Right atrium auricular region (tissue), 2 donors: ENCODE results near the gene FANK1. TPM values are rescaled to one million over a fixed set of nuclear protein-coding genes. Genes with fewer than 3 reads are reported as not detected.

Experiments used
- DNase-seq: peaks from one replicate; pipeline ENCODE4 v3.0.0-alpha.2; 2019; ENCODE audit warnings: low spot score
- H3K27ac ChIP-seq, 2 donors: fragments of 200-600 bp; sonication (generic); 1 replicate in 1 of 2; 2 replicates in 1 of 2; pipeline ENCODE4 v1.5.1; 2016 to 2019
- H3K27me3 ChIP-seq, 2 donors: fragments of 200-600 bp; sonication (generic); one replicate each; pipeline versions ENCODE4 v1.5.1 to v1.6.0; 2017 to 2019
- H3K36me3 ChIP-seq: fragments of 200-600 bp; sonication (generic); one replicate; pipeline ENCODE4 v1.5.1; 2016
- H3K4me1 ChIP-seq, 2 donors: fragments of 200-600 bp; sonication (generic); one replicate each; pipeline versions ENCODE4 v1.5.1 to v1.6.0; 2017 to 2019
- H3K4me3 ChIP-seq, 2 donors: fragments of 200-600 bp; sonication (generic); 1 replicate in 1 of 2; 2 replicates in 1 of 2; pipeline ENCODE4 v1.5.1; 2017 to 2019; ENCODE audit warnings: mild to moderate bottlenecking in 1 of 2, moderate library complexity in 1 of 2
- H3K9me3 ChIP-seq, 2 donors: fragments of 200-600 bp; sonication (generic); one replicate each; pipeline ENCODE4 v1.5.1; 2019
- total RNA-seq, 2 donors: library from RNA; depleted of rRNA; stranded (reverse); fragments of >200 nt; gene quantifications; one replicate each; pipeline ENCODE4 v1.1.0, GENCODE V29; 2016
- TF ChIP-seq, protein P1 (sequence below), 2 donors: fragments of 200-600 bp; sonication (generic); IDR thresholded peaks; one replicate each; pipeline ENCODE4 v1.5.1; 2019; ENCODE audit warnings: antibody characterized with exemption in 2 of 2

FANK1 gene
- total RNA-seq, 2 donors from 2014 or later = 0.44 to 0.67 TPM

DNA sequence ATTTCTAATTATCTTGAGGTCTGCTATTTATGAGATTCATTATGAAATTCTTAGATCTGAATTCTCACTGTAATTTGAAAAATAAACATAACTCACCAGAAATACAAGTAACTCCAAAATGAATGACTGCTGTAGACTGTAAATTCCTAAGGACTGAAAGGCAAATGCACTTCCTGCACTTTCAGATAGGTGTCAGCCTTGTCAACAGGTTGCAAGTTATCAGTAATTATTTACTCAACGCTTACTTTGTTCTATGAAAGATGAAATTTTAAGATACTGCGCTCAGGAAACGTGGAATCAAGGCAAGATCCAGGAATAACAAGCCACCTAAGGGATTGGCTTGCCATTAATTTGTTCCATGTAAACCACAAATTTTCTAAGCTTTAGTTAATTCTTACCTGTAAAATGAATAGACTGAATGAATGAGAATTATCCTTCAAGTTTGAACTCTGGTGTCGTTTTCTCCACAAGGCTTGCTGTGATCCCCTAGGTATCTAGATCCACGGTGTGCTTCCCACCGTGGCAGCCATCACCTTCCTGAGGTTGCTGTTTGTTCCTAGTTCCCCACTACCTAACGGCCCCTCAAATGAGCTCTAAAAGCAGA lies 27.9 kb upstream of the FANK1 start:
- Histone ChIP-seq H3K4me1 (no peaks in the 10 kb centered on the region), H3K27me3 (no peaks in the 10 kb centered on the region), H3K36me3 (peaks cover 22% of the 10 kb centered on the region), H3K9me3 (no peaks in the 10 kb centered on the region), H3K4me3 (no peak overlapping the region), H3K27ac (no peak overlapping the region)
- TF ChIP-seq, protein P1, sequence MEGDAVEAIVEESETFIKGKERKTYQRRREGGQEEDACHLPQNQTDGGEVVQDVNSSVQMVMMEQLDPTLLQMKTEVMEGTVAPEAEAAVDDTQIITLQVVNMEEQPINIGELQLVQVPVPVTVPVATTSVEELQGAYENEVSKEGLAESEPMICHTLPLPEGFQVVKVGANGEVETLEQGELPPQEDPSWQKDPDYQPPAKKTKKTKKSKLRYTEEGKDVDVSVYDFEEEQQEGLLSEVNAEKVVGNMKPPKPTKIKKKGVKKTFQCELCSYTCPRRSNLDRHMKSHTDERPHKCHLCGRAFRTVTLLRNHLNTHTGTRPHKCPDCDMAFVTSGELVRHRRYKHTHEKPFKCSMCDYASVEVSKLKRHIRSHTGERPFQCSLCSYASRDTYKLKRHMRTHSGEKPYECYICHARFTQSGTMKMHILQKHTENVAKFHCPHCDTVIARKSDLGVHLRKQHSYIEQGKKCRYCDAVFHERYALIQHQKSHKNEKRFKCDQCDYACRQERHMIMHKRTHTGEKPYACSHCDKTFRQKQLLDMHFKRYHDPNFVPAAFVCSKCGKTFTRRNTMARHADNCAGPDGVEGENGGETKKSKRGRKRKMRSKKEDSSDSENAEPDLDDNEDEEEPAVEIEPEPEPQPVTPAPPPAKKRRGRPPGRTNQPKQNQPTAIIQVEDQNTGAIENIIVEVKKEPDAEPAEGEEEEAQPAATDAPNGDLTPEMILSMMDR (IDR thresholded peaks at IDR 0.05) = peak; percentile 82 to 88
- no peak for DNase-seq

DNA sequence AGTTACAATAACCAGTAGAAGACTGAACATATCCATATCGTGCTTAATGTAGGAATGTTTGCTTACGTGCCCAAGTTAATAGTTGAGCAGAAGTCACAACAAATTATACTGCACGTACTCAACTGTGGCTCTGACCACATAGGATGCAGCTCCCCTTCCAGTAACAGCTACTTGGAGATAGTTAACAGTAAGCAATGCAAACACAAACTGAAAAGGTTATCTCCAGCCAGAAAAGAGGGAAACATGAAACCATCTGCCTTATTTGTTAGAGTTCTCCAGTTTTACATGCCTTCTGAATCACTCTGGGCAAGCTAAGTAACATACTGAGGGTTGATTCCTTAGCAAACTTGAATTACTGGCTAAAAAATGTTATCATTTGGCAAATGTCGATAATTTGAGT lies 25.0 kb upstream of the FANK1 start:
- TF ChIP-seq, protein P1 (IDR thresholded peaks at IDR 0.05) = no peak
- no peaks in the 10 kb centered on the region for H3K27me3 ChIP-seq
- H3K4me3 ChIP-seq = no peak overlapping the region
- H3K27ac ChIP-seq = no peak overlapping the region
- peaks cover 0 to 7% of the 10 kb centered on the region in 2 donors for H3K9me3 ChIP-seq
- no peaks in the 10 kb centered on the region for H3K4me1 ChIP-seq
- no peak for DNase-seq
- H3K36me3 ChIP-seq = peaks cover 15% of the 10 kb centered on the region

DNA sequence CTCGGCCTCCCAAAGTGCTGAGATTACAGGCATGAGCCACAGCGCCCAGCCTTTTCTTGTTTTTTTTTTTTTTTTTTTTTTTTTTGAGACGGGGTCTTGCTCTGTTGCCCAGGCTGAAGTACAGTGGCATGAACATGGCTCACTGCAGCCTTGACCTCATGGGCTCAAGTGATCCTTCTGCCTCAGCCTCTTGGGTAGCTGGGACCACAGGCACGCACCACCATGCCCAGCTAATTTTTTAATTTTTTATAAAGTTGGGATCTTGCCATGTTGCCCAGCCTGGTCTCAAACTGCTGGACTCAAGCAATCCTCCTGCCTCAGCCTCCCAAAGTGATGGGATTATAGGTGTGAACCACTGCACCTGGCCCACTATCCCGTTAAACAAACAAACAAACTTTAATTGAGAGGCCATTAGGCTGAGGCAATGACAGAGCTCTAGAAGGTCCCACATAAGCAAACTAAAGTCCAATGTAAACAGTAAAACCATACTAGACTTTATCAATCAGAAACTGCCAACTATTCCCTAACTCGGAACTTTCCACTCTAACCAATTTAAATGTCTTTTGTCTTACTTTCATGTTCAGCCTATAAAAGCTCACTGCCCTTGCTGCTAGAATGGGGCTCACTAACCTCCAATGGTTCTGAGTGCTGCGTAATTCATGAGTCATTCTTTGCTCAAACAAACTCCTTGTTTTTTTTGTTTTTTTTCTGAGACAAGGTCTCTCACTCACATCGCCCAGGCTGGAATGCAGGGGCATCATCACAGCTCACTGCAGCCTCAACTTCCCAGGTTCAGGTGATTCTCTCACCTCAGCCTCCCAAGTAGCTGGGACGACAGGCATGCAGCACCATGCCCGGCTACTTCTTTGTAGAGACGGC lies 17.2 kb upstream of the FANK1 start:
- H3K27ac ChIP-seq = peak overlapping the region in 1 of 2 donors; percentile 73
- no peak overlapping the region for H3K4me3 ChIP-seq
- peaks cover 0 to 10% of the 10 kb centered on the region in 2 donors for H3K4me1 ChIP-seq
- peaks cover 0 to 13% of the 10 kb centered on the region in 2 donors for H3K9me3 ChIP-seq
- H3K27me3 ChIP-seq = no peaks in the 10 kb centered on the region
- DNase-seq = no peak
- H3K36me3 ChIP-seq = no peaks in the 10 kb centered on the region
- TF ChIP-seq, protein P1 (IDR thresholded peaks at IDR 0.05) = no peak

DNA sequence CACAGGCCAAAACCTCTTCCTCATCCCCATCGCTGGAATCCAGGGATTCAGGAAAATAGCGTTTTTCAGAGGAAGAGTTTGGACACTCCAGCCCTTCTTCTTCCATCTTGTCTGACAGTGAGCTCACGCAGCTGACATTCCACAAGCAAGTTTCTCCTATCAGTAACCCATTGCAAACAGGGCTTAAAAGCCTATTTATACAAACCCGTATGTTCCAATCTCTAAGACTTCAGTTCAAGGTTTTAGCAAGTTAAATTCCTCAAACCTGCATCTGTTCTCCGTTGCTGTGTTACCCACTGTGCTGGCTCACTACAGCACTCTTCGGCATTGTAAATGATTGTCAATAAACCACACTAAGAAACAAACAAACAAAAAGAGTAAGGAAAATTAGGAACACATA lies 15.6 kb upstream of the FANK1 start:
- Histone ChIP-seq H3K27ac (peak overlapping the region; percentile 58 to 73), H3K9me3 (peaks cover 0 to 12% of the 10 kb centered on the region in 2 donors), H3K36me3 (peaks cover 6% of the 10 kb centered on the region), H3K4me1 (peaks cover 0 to 10% of the 10 kb centered on the region in 2 donors), H3K4me3 (no peak overlapping the region), H3K27me3 (no peaks in the 10 kb centered on the region)
- no peak for DNase-seq
- TF ChIP-seq, protein P1 (IDR thresholded peaks at IDR 0.05) = no peak

DNA sequence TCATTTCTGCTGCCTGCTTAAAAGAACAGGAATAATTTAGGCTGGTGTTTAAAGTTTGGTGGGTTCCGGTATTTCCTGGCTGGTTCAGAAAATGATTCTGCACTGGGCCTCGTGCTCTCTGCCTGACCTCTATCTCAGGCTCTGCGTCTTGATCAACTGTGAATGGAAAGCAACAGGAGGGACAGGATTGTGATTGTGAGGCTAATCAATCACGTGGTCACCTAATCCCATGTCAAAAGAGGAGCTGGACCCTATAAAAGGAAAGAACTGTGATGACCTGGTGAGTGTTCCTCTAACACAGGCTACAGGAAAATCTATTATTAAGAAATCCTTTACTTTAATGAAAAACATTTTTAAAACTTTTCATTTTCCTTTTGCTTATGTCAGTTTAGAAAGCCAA lies 15.2 kb upstream of the FANK1 start, which contains the start of gene DHX32:
TSS of gene DHX32 (minus strand) at position 101 of the 400 bp plus-strand sequence. CDS start 468 bp downstream, outside the sequence.
- Histone ChIP-seq H3K27me3 (no peaks in the 10 kb centered on the region), H3K27ac (peak within 1 kb of the TSS; percentile 58 to 73), H3K4me1 (peaks cover 0 to 10% of the 10 kb centered on the region in 2 donors), H3K36me3 (peaks cover 6% of the 10 kb centered on the region), H3K9me3 (peaks cover 0 to 7% of the 10 kb centered on the region in 2 donors), H3K4me3 (no peak within 1 kb of the TSS)
- DNase-seq = no peak
- TF ChIP-seq, protein P1 (IDR thresholded peaks at IDR 0.05) = no peak
